ENCODE results near the gene TNS3. TPM values are rescaled to one million over a fixed set of nuclear protein-coding genes. Genes with fewer than 3 reads are reported as not detected.

The TNS3 gene
- total RNA-seq, 1 experiment from 2014 or later, result 9.5 TPM

- no peak for TF ChIP-seq CTCF (conservative IDR thresholded peaks at IDR 0.05)
- Histone ChIP-seq H3T11ph (ENCODE audit: low read length) (no peak overlapping the region), H4K91ac (ENCODE audit: insufficient read length, low read depth, low read length) (no peak overlapping the region), H2BK5ac (ENCODE audit: insufficient read length, low read length) (no peak overlapping the region), H3K79me1 (ENCODE audit: insufficient read depth, low read depth, low read length, poor library complexity, severe bottlenecking) (no peaks in the 10 kb centered on the region), H3K14ac (ENCODE audit: insufficient read depth, low read length) (no peak overlapping the region), H2AFZ (ENCODE audit: low read length) (no peak overlapping the region), H3K27me3 (ENCODE audit: insufficient read depth, low read length) (no peaks in the 10 kb centered on the region), H2BK15ac (ENCODE audit: low read depth, low read length) (no peak overlapping the region), H3K4ac (ENCODE audit: low read depth, low read length) (no peak overlapping the region), H4K8ac (replicated peaks; ENCODE audit: insufficient read length, low read depth, low read length) (no peak overlapping the region), H2AK5ac (ENCODE audit: insufficient read length, low read length) (no peak overlapping the region), H3K56ac (ENCODE audit: insufficient read length, low read depth, low read length) (no peak overlapping the region), H4K20me1 (ENCODE audit: control insufficient read depth, insufficient read depth, insufficient read length) (no peaks in the 10 kb centered on the region), H3K4me1 (ENCODE audit: insufficient read depth, low read length) (no peaks in the 10 kb centered on the region), H3K23ac (ENCODE audit: insufficient read length, low read depth, low read length) (no peak overlapping the region), H3K79me2 (ENCODE audit: insufficient read depth, low read length) (no peaks in the 10 kb centered on the region), H3K18ac (ENCODE audit: insufficient read length, low read depth, low read length) (no peak overlapping the region), H2BK12ac (ENCODE audit: insufficient read length, low read depth, low read length) (no peak overlapping the region), H4K5ac (ENCODE audit: insufficient read length, low read depth, low read length) (no peak overlapping the region), H3K23me2 (ENCODE audit: insufficient read length, low read depth, low read length, poor library complexity, severe bottlenecking) (no peaks in the 10 kb centered on the region), H2BK20ac (ENCODE audit: low read depth, low read length, poor library complexity, severe bottlenecking) (no peak overlapping the region), H3K9me3 (ENCODE audit: control insufficient read depth, low read depth, low read length) (no peaks in the 10 kb centered on the region), H2BK120ac (ENCODE audit: low read depth, low read length, poor library complexity, severe bottlenecking) (no peak overlapping the region), H3K9ac (ENCODE audit: extremely low read depth, insufficient read length, low read length) (no peak overlapping the region), H3K27ac (ENCODE audit: insufficient read length, low read depth, low read length) (no peak overlapping the region), H3K4me2 (ENCODE audit: insufficient read depth, insufficient read length, low read length) (no peak overlapping the region)
- WGBS (ENCODE audit: extremely low coverage, insufficient read length, low lambda C conversion rate), result no CpG with 5 or more reads among the region's 21 CpGs
- no peak overlapping the region for H3K4me3 Mint-ChIP-seq
- no peaks in the 10 kb centered on the region for H3K27me3 Mint-ChIP-seq (ENCODE audit: low read depth)
- no peak overlapping the region for H3K27ac Mint-ChIP-seq
- H3K9me3 Mint-ChIP-seq, result no peaks in the 10 kb centered on the region; a peak in 1 of 5 replicates
- DNase-seq, result no peak
- peaks cover 7 to 14% of the 10 kb centered on the region in 2 experiments for H3K4me1 Mint-ChIP-seq
- peaks cover 0 to 8% (median 3%) of the 10 kb centered on the region in 3 experiments; a peak in 4 of 7 replicates for H3K36me3 Mint-ChIP-seq (ENCODE audit: insufficient read depth in 1 of 3, low read depth in 3 of 3)
Measured at GRCh38 chr7:47400741-47401206, 181.1 kb downstream of the TNS3 start.
